HepG2 (cell line): ENCODE results near the gene OBSL1. TPM values are rescaled to one million over a fixed set of nuclear protein-coding genes. Genes with fewer than 3 reads are reported as not detected.

Experiments used
- BORCS8-MEF2B ChIP-seq: sonication (generic); formaldehyde crosslinking; IDR thresholded peaks from 2 replicates; pipeline ENCODE4 v1.8.0; 2022; ENCODE audit warnings: mild to moderate bottlenecking, missing genetic modification reagents
- BRCA1 ChIP-seq: sonication (generic); formaldehyde crosslinking; IDR thresholded peaks from 2 replicates; pipeline ENCODE4 v1.4.0; 2020; ENCODE audit warnings: missing genetic modification reagents
- FOSL2 ChIP-seq: sonication (generic); formaldehyde crosslinking; IDR thresholded peaks from 2 replicates; pipeline ENCODE4 v1.4.0; 2020; ENCODE audit warnings: missing genetic modification reagents
- FOXJ3 ChIP-seq: sonication (generic); formaldehyde crosslinking; IDR thresholded peaks from 2 replicates; pipeline ENCODE4 v1.4.0; 2020; ENCODE audit warnings: missing genetic modification reagents, mild to moderate bottlenecking, borderline replicate concordance
- HNRNPH1 ChIP-seq: fragments of 200-400 bp; formaldehyde crosslinking; optimal IDR thresholded peaks from 2 replicates; pipeline ENCODE3; 2017; ENCODE audit warnings: mild to moderate bottlenecking, low read depth, low read length
- KAT2B ChIP-seq: fragments of 150-350 bp; IDR thresholded peaks from 2 replicates; pipeline ENCODE4 v1.6.1; 2014; ENCODE audit warnings: low read depth, low read length, borderline replicate concordance
- KMT2A ChIP-seq: sonication (generic); formaldehyde crosslinking; IDR thresholded peaks from 2 replicates; pipeline ENCODE4 v1.4.0; 2020; ENCODE audit warnings: missing genetic modification reagents
- MXD4 ChIP-seq: IDR thresholded peaks from 2 replicates; pipeline ENCODE4 v1.6.1; 2016; ENCODE audit warnings: mild to moderate bottlenecking, missing biosample characterization, missing genetic modification reagents
- PATZ1 ChIP-seq: sonication (generic); formaldehyde crosslinking; IDR thresholded peaks from 2 replicates; pipeline ENCODE4 v1.4.0; 2020; ENCODE audit warnings: missing genetic modification reagents
- PLRG1 ChIP-seq: fragments of 450-650 bp; conservative IDR thresholded peaks from 2 replicates; pipeline ENCODE4 v1.6.1; 2016
- SALL1 ChIP-seq: sonication (generic); formaldehyde crosslinking; IDR thresholded peaks from 2 replicates; pipeline ENCODE4 v1.8.0; 2022; ENCODE audit warnings: mild to moderate bottlenecking, missing genetic modification reagents
- THAP7 ChIP-seq: sonication (generic); formaldehyde crosslinking; IDR thresholded peaks from 2 replicates; pipeline ENCODE4 v1.8.1; 2023; ENCODE audit warnings: mild to moderate bottlenecking, missing genetic modification reagents
- TRIM24 ChIP-seq: sonication (generic); formaldehyde crosslinking; IDR thresholded peaks from 2 replicates; pipeline ENCODE4 v1.8.0; 2022; ENCODE audit warnings: mild to moderate bottlenecking, missing genetic modification reagents
- ZBTB10 ChIP-seq: sonication (generic); formaldehyde crosslinking; IDR thresholded peaks from 2 replicates; pipeline ENCODE4 v1.4.0; 2020; ENCODE audit warnings: missing genetic modification reagents, borderline replicate concordance
- ZFP41 ChIP-seq: sonication (generic); formaldehyde crosslinking; IDR thresholded peaks from 2 replicates; pipeline ENCODE4 v1.4.0; 2020; ENCODE audit warnings: mild to moderate bottlenecking, missing genetic modification reagents, borderline replicate concordance
- ZNF280D ChIP-seq: sonication (generic); formaldehyde crosslinking; IDR thresholded peaks from 2 replicates; pipeline ENCODE4 v1.5.1; 2020; ENCODE audit warnings: mild to moderate bottlenecking, missing genetic modification reagents
- ZNF615 ChIP-seq: sonication (generic); formaldehyde crosslinking; IDR thresholded peaks from 2 replicates; pipeline ENCODE4 v1.5.0; 2020; ENCODE audit warnings: mild to moderate bottlenecking, missing genetic modification reagents, borderline replicate concordance
- ZNF674 ChIP-seq: sonication (generic); formaldehyde crosslinking; IDR thresholded peaks from 2 replicates; pipeline ENCODE4 v1.5.0; 2020; ENCODE audit warnings: low read depth, mild to moderate bottlenecking, missing genetic modification reagents
- ZUFSP ChIP-seq: sonication (generic); formaldehyde crosslinking; IDR thresholded peaks from 2 replicates; pipeline ENCODE4 v1.9.0; 2021; ENCODE audit warnings: missing genetic modification reagents, mild to moderate bottlenecking, borderline replicate concordance
- polyA plus RNA-seq, 8 experiments: library from polyadenylated mRNA; depleted of rRNA in 3 of 8; stranded (reverse) in 7 of 8; unstranded in 1 of 8; fragments of >200 nt; fragmentation: Illumina TruSeq in 4 of 8; extraction: Trizol in 4 of 8; gene quantifications; 2 replicates each; pipeline versions ENCODE4 v1.2.1 to v1.2.3, GENCODE V29; 2011 to 2016; ENCODE audit warnings: low read depth in 4 of 8, missing spikeins in 1 of 8, mixed read lengths in 1 of 8; ENCODE audit not compliant: insufficient read depth in 1 of 8
- total RNA-seq, 5 experiments: library from RNA; depleted of rRNA; stranded (reverse); fragments of >200 nt; fragmentation: Illumina TruSeq; extraction: Trizol; gene quantifications; 2 replicates each; pipeline ENCODE4 v1.2.3, GENCODE V29; 2016; ENCODE audit warnings: low read depth in 1 of 5

Gene OBSL1
- total and polyA plus RNA-seq, 2 of the 13 experiments (the other 11 are each of a cell fraction or from before 2014, with no cell fraction given), result 86.7 to 218 TPM

- peak; percentile 99 for TF ChIP-seq PATZ1
- TF ChIP-seq MXD4 (CRISPR knock-in tag), result peak; percentile 81
- peak; percentile 97 for TF ChIP-seq BRCA1 (CRISPR knock-in tag)
- TF ChIP-seq BORCS8-MEF2B, result peak; percentile 82
- TF ChIP-seq KMT2A, result peak; percentile 77
- TF ChIP-seq ZBTB10 (CRISPR knock-in tag), result peak; percentile 88
- 0 out of 2 replicates have a peak, but pooled peaks have one; percentile 31 for TF ChIP-seq ZNF674 (CRISPR knock-in tag)
- no peak for TF ChIP-seq HNRNPH1
- TF ChIP-seq SALL1 (CRISPR knock-in tag), result peak; percentile 90
- TF ChIP-seq THAP7 (CRISPR knock-in tag), result no peak
- no peak for TF ChIP-seq ZNF280D (CRISPR knock-in tag)
- TF ChIP-seq ZFP41, result peak; percentile 39; the same call in 1 of the 2 replicates
- peak; percentile 76 for TF ChIP-seq FOSL2 (CRISPR knock-in tag)
- peak; percentile 83 for TF ChIP-seq FOXJ3 (CRISPR knock-in tag)
- TF ChIP-seq ZNF615, result no peak
- TF ChIP-seq ZUFSP (CRISPR knock-in tag), result no peak
- TF ChIP-seq KAT2B, result no peak
- no peak for TF ChIP-seq TRIM24 (CRISPR knock-in tag)
- TF ChIP-seq PLRG1, result no peak
These were observed 27.6 kb downstream of the OBSL1 start, which contains the start of the genes CHPF and TMEM198 (continued) for GRCh38 chr2:219543596-219544358.
